ENCODE data around the gene NACA.
"Not testable (repeated sequence)": the region's sequence is repeated elsewhere in the genome, so short reads cannot be mapped to it uniquely, and the experiment has no call there.

The NACA gene

DNA sequence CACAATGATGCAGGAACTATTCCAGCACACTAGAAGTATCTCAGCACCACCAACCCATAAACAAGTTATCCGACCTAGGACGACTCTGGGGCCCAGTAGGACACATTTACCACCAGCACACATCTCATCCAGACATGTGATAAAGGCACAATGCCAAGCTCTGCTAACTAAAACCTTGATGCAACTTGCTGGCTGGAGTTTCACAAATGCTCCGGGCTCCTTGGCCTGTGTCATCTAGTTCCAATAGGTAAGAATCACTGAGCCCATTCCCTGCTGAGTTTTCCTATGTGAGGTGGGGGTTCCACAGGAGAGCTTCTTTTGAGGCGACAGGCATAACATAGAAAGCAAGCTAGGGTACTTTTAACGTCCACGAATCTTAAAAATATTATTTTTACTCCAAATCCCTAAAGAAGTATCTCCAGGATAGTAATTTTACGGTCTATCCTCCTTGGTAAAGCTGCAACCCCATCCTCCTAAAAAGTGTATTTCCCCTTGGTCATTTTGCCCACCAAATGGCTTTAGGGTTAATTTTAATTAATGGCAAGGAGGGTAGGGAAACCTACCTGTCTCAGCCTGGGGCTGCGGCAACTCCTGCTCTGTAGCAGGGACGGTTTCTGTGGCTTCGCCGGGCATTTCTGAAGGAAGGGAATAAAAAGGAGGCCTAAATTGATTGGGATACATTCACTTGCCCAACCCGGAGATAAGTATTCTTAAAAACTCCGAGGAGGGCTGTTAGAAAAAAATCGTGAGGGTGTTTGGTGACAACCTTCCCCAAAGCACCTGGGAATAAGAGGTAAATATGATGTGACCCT lies 1.0 kb downstream of the NACA start:
- DNase-seq = peak in 1 of 2 experiments; percentile 19

DNA sequence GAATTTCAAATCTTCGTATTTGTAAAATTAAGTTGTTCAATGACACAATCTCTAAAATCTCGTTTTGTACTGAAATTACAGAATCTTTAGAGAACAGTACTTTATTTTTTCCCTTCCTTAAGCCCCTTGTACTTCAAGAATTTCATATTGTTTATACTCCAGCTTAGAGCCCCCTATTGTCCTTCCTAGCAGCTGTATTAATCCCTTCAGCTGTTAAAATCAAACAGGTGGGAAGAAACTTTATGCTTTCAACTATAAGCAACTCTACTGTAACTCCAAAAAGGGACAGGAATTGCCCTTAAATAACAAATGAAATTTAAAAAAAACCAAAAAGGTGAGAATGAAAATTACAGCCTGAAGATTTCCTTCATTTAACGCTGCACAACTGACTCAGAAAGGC lies 1.7 kb downstream of the NACA start:
- DNase-seq = no peak

DNA sequence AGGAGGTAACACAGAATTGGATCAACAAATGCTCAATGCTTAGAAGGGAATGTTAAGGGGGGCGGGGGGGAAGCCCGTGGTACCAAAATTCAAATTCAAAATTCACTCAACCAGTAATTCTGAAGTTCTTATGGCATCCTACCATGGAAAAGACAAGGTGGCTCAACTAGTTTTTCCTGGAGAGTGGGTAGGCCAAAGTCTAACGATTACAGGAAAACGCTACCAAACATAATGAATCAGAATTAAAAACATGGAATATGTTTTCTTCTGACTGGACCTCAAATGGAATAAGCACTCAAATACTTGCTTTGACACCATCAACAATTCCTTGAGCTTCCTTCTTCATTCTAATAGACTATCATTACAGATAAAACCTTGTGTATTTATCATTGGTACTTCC lies 2.3 kb downstream of the NACA start:
- DNase-seq = no peak

DNA sequence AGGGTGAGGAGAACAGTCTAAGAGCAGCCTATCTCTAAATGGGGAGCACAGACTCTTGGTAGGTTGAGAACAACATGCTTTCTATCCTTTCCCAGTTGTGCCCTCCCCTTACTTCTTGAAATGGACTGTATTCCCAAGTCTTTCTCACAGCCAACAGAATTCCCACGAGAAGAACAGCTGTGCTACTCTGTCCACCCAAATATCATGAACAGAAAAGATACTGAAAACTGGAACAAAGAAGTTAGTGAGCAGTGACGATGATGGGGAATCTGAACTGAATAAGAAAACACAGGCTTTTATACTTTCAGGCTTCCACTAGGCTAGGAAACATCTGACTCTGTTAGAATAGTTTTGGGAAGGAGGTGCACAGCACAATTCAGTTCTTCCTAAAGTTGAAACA lies 3.4 kb downstream of the NACA start:
- no peak for DNase-seq

DNA sequence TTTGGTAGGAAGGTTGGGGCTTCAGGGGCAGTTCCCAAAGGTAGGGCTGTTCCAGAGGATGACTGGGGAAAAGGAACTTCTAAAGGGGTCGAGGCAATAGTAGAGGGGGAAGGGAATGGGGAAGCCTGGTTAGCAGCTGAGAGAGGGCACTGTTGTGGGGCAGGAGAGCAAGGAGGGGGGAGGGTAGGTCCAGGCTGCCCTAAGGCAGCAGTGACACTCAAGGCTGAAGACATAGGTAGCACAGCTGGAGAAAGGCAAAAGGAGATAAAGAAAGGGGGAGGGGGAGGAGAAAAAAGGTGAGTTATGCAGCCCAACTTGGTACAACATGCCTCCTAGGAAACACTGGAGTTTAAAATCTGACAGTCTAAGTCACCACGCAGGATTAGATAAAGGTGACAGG lies 3.9 kb downstream of the NACA start:
- DNase-seq = no peak

DNA sequence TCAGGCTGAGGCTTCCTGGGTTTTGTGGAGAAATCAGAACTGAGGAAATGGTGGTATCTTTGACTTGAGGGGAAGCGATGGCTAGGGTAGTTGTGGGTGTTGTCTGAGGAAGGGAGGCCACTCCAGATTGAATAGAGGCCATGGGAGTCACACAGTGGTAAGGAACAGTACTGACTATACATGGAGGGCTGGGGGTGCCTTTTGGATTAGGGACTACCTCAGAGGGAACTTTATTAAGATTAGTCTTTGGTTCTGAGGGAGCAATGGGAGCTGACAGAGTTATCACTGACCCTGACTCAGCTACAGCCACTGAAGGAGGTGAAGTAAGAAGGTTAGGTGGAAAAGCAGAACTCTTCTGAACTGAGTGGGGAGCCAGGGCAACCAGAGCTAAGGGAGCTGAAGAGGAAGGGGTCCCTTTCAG lies 4.4 kb downstream of the NACA start:
- DNase-seq = no peak

DNA sequence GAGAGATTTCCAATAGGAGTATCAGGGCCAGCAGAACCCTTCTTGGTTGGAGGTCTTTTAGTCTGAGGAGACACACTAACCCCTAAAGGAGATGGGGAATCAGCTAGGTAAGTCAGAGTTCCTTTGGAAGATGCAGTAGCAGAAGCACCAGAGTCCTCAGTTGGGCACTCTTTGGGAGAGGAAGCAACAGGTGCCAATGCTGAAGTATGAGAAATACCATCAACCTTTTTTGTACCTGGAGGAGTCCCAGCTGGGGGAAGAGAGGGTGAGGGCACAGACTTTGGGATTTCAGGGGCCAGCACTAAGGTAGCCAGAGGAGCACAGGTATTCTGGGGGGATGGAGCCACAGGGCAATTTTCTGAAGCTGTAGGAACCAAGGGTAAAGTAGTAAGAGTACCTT lies 6.0 kb downstream of the NACA start:
- no peak for DNase-seq

DNA sequence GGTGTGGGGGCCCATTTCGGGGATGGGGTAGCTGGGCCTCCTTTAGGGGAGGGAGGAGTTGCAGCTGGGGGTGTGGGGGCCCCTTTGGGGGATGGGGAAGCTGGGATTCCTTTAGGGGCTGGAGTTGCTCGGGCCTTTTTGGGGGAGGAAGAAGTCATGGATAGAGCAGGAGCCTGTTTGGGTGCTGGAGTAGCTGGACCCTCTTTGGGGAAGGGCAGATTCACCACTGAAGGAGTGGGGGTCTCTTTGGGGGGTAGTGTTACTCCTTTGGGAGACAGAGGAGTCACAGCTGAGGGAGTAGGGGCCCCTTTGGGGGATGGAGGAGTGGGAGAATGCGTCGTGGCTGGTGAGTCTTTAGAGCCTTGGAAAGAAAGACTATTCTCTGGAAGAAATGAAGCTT lies 6.5 kb downstream of the NACA start:
- DNase-seq = no peak

DNA sequence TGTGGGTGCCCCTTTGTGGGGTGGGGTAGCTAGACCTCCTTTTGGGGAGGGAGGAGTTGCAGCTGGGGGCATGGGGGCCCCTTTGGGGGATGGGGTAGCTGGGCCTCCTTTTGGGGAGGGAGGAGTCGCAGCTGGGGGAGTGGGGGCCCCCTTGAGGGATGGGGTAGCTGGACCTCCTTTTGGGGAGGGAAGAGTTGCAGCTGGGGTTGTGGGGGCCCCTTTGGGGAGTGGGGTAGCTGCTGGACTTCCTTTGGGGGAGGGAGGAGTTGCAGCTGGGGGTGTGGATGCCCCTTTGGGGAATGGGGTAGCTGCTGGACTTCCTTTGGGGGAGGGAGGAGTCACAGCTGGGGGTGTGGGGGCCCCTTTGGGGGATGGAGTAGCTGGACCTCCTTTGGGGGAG lies 7.0 kb downstream of the NACA start:
- DNase-seq = no peak

DNA sequence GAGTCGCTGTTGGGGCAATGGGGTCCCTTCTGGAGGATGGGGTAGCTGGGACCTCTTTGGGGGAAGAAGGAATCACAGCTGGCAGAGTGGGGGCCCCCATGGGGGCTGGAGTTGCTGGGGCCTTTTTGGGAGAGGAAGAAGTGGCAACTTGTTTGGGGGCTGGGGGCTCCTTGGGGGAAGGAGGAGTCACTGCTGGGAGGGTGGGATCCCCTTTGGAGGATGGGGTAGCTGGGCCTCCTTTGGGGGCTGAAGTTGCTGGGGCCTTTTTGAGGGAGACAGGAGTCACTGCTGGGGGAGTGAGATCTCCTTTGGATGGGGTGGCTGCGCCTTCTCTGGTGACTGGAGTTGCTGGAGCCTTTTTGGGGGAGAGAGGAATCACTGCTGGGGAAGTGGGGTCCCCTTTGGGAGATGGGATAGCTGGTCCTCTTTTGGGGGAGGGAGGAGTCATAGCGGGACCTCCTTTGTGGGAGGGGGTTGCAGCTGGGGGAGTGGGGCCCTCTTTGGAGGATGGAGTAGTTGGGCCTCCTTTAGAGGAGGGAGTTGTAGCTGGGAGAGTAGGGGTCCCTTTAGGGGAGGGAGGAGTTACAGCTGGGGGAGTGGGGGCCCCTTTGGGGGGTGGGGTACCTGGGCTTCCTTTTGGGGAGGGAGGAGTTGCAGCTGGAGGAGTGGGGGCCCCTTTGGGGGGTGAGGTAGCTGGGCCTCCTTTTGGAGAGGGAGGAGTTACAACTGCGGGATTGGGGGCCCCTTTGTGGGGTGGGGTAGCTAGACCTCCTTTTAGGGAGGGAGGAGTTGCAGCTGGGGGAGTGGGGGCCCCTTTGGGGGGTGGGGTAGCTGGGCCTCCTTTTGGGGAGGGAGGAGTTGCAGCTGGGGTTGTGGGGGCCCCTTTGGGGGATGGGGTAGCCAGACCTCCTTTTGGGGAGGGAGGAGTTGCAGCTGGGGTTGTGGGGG lies 7.9 kb downstream of the NACA start:
- no peak for DNase-seq

DNA sequence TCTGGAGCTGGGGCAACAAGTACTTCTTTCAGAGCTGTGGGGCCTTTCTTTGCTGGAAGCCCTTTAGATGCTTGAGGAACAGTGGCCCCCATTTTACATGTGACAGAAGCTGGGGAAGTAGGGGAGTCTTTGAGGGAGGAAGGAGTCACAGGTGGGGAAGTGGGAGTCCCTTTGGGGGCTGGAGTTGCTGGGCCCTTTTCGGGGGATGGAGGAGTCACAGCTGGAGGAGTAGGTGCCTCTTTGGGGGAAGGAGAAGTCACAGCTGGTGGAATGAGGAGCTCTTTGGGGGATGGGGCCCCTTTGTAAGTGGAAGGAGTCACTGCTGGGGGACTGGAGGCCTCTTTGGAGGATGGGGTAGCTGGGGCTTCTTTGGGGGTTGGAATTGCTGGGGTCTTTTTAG lies 8.6 kb downstream of the NACA start:
- no peak for DNase-seq

DNA sequence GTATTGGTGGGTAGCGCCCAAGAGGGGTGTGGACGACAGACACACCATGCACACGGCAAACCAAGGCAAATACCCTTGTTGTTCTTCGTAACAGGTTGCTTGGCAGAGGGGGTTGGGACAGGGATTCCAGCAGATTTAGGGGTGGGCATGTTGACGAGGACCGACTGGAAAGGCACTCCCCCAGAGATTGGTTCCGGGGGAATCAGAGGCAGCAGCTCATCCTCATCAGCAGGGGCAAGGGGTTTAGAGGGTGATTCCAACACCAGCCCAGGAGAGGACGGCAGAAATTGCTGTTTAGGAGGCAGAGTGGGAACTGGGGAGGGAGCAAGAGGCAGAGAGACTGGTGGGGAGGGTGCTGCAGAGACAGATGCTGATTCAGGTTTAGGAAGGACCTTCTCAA lies 9.3 kb downstream of the NACA start:
- no peak for DNase-seq

DNA sequence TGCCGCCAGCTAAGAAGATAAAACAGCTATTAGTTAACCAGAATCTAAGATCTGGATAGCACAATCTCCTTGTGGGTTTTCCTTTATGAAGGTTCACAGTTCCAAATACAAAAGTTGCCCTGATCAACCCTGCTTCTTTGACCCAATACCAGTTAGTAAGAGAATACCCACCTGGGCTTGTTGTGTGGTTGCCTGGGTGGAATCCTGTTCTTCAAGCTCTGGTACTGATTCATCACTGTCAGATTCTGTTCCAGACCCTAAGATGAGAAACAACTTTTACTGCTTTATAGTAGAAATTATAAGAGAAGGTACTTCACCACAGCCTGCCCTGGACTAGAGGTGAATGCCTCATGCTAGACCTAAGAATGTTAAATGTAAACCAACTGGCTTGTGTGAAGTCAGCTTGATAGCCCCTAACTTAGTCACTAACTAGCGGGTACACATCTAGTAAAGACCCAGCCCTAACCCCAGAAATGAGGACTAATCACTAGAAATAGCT lies 10.6 kb downstream of the NACA start:
- DNase-seq = no peak

DNA sequence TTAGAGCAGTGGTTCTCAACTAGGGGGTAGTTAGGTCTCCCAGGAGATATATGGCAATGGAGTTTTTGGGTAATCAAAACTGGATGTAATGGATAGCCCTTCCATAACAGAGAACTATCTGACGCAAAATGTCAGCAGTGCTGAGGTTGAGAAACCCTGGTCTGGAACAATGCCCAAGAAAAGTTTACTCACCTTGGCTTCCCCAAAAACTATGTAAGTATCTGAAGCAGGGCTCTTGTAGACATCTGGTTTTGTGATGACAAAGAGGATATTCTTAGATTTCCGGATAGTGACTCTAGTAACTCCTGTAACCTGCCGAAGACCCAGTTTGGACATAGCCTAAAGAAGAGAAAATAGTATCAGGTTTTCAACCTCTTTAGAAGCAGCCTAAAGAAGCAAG lies 11.8 kb downstream of the NACA start:
- DNase-seq = no peak

DNA sequence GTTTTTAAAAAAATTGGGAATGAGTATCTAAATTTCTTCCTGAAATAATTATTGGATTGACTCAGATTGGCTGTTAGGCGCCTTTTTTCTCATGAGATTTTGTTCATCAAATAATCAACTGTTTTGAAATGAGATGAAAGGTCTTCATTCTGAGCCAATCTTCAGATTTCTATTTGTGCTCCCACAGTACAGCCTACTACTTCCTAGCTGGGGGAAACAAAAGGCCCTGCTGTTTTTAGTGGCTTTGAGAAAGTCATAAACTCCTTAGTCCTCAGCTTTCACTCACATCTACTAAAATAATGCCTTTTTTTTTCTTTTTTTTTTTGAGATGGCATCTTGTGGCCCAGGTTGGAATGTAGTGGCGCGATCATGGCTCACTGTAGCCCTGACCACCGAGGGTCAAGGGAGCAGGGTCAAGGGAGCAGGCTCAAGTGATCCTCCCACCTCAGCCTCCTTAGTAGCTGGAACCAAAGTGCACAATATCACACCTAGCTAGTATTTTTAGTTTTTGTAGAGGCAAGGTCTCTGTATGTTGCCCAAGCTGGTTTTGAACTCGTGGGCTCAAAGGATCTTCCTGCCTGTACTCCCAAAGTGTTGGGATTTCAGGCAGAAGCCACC lies 15.2 kb downstream of the NACA start:
- DNase-seq = no peak

DNA sequence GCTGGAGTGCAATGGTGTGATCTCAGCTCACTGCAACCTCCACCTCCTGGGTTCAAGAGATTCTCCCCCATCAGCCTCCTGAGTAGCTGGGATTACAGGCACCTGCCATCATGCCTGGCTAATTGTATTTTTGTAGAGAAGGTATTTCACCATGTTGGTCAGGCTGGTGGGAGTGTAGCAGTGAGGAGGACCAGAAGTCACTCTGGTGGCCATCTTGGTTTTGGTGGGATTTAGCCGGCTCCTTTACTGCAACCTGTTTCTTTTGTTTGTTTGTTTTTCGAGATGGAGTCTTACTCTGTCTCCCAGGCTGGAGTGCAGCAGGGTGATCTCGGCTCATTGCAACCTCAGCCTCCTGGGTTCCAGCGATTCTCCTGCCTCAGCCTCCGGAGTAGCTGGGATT lies 20.6 kb downstream of the NACA start:
- not testable (repeated sequence) for DNase-seq

DNA sequence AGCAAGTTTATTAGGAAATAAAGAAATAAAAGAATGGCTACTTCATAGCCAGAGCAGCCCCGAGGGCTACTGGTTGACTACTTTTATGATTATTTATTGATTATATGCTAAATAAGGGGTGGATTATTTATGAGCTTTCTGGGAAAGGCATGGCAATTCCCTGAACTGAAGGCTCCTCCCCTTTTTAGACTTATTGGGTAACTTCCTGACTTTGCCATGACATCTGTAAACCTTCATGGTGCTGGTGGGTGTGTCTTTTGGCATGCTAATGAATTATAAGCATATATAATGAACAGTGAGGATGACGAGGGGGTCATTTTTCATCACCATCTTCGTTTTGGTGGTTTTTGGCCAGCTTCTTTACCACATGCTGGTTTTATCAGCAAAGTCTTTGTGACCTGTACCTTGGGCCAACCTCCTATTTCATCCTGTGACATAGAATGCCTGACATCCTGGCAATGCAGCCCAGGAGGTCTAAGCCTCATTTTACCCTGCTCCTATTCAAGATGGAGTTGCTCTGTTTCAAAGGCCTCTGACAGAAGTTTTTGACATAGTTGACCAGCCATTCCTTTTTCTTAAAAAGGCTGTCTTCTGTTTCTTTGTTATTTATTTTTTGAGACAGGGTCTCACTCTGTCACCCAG lies 26.0 kb downstream of the NACA start:
- no peak for DNase-seq

DNA sequence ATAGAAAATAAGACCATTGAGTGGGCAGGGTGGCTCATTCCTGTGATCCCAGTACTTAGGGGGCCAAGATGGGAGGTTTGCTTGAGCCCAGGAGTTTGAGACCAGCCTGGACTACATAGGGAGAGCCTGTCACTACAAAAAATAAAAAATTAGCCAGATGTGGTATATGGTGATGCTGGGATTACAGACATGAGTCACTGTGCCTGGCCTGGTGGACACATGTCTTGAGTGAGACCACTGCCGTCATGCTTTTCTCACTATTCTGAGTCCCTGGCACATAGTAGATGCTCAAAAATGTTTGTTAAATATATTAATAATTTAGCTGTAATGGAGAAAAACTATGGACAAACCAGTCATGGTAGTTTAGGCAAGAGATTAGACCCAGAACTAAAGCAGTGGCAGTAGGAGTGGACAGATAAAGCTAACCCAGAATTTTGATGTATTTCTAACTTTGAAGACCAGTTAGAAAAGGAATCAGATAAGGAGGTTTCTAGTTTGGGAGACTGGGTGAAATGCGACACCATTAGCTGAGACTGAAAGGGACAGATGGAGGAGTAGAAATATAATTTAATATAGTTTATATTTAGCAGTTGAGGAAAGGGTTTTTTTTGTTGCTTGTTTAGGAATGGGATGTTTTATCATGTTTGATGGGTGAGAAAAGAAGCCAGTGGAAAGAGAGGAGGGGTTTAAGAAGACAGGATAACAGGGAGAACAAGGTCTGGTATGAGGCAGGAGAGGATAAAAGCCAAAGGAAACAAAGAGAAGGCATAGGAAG lies 29.6 kb downstream of the NACA start:
- no peak for DNase-seq

DNA sequence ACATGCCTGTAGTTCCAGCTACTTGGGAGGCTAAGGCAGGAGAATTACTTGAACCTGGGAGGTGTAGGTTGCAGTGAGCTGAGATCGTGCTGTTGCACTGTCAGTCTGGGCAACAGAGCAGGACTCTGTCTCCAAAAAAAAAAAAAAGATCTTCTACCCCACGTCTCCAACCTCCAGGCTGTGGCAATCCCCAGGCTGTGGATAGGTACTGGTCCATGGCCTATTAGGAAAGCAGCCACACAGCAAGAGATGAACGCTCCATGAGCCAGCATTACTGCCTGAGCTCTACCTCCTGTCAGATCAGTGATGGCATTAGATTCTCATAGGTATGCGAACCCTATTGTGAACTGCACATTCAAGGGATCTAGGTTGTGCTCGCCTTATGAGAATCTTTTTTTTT lies 30.9 kb downstream of the NACA start:
- DNase-seq = no peak

DNA sequence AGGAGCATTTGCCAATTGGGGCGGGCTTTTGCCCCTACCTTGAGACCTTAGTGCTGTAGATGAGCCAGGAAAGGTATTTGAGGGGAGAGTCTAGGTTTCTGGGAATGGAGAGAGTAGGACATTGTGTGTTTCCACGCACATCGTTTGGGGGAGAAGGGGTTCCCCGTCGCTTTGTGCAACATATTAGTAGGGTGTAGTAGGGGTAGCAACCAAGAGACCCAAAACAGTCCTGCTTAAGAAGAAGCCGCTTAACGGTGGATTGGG lies 36.3 kb downstream of the NACA start:
- DNase-seq = no peak

DNA sequence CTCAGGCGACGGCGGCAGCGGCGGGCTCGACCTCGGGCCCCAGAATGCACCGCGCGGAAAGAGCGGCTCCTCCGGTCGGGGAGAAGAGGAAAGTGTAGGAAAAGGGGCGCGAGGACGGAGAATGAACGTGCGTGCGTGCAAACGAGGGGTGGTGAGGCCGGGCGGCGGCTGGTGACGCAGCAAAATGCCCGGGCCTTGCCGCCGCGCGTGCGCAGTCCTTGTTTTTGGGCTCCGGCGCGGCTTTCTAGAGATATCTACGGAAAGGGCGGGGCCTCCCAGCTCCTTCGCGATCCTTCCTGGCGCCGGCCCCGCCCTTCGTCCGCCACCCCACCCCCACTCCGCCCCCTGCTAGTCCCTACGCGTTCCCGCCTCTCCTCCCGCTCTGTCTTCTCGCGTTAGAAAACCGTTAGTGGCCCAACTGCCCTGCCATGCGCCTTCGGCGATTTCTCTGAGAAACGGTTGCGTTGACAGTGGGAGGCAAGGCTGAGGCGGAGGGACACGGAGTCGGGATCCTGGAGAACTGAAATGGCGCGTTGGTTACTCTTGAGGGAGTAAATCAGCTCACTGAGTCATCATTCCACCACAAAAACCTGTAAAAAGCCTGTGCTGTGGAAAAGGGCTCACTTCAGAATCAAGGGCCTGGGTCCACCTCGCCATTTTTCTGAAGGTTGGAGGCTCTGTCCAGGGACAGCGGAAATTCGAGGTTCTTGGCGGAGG lies 36.8 kb downstream of the NACA start, which contains the start of gene PTGES3:
Gene PTGES3, minus strand, starts transcription at position 156 of the 717 bp plus-strand sequence. CDS start 285 bp downstream, outside the sequence.
- peak; percentile 97 to 98 for DNase-seq
